Urothelium cell line (cell line): ENCODE results near the gene KIF13A.
"Not testable (repeated sequence)": the region's sequence is repeated elsewhere in the genome, so short reads cannot be mapped to it uniquely, and the experiment has no call there.

Experiments used
- DNase-seq: peaks from one replicate; pipeline ENCODE4 v3.0.0; 2011; ENCODE audit warnings: low spot score, mixed read lengths
- FAIRE-seq: peaks from 2 replicates; lab custom pipeline; 2011; peaks lifted over from hg19 to GRCh38; lab: Jason Lieb, UNC

Gene KIF13A

DNA sequence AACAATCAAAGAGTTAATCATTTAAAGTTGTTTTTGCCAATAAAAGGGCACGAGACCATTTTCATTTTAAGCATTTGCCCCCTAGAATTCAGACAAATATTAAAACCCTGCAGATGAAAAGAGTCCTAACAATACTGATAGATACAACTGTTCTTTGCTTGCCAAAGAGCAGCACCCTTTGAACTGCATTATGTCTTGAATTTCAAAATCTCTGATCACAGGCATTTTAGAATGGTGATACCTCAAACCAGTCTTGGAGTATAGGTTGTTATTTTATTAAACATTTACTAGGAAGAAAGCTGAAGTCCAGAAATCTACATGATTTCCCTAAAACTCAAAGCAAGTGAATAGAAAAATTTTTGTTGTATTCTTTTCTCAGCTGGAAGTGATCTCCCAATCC is 108.7 kb downstream of the KIF13A start:
- no peak for FAIRE-seq

GRCh38 chr6:17877895-17878440 is 109.5 kb downstream of the KIF13A start:
- no peak for FAIRE-seq

More for the DNA sequence above, 108.7 kb downstream of the KIF13A start:
- no peak for DNase-seq

GRCh38 chr6:17877196-17877894 is 110.1 kb downstream of the KIF13A start:
- DNase-seq (peak; percentile 49), FAIRE-seq (no peak)

More at GRCh38 chr6:17877895-17878440, 109.5 kb downstream of the KIF13A start:
- no peak for DNase-seq

- DNase-seq (no peak), FAIRE-seq (no peak)
These were observed 112.7 kb downstream of the KIF13A start for GRCh38 chr6:17874753-17875152.

DNA sequence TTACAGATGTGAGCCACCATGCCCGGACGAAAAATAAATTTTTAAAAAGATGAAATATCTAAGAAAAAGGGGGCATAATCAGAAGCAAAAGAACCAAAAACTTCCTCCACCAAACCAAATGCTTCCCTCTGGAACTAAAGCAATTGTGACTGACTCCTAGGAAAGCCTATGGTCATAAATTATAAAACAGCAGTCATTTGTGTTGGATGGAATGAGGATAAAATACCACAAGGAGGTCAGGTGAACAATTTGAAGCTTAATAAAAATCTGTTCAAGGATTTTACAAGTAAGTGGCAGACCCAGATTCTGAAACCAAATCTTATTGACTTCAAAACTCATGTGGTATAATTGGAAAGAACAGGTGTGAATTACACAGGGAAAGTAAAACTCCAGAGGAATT is 114.5 kb downstream of the KIF13A start:
- FAIRE-seq: no peak
- no peak for DNase-seq

GRCh38 chr6:17871836-17872235 is 115.6 kb downstream of the KIF13A start:
- no peak for DNase-seq
- FAIRE-seq: no peak

DNA sequence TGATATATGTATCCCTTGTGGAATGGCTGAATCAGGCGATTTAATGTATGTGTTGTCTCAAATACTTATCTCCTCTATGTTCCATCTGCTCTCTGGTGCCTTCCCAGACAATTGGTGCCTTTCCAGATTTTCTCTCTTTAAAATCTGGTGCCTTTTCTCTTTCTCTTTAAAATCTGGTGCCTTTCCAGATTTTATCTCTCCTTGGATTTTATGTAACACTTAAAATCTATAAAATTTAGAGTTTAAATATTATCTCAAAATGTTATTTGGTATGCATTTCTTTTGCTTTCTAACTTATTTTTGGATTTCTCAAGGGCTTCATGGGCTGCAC is 116.3 kb downstream of the KIF13A start:
- FAIRE-seq (no peak), DNase-seq (no peak)

GRCh38 chr6:17870300-17871188 is 116.9 kb downstream of the KIF13A start:
- FAIRE-seq: no peak

GRCh38 chr6:17869753-17870050 is 117.7 kb downstream of the KIF13A start:
- DNase-seq: no peak
- FAIRE-seq: no peak

More at GRCh38 chr6:17870300-17871188, 116.9 kb downstream of the KIF13A start:
- no peak for DNase-seq

- no peak for DNase-seq
These were observed 118.3 kb downstream of the KIF13A start for GRCh38 chr6:17869010-17869752.

DNA sequence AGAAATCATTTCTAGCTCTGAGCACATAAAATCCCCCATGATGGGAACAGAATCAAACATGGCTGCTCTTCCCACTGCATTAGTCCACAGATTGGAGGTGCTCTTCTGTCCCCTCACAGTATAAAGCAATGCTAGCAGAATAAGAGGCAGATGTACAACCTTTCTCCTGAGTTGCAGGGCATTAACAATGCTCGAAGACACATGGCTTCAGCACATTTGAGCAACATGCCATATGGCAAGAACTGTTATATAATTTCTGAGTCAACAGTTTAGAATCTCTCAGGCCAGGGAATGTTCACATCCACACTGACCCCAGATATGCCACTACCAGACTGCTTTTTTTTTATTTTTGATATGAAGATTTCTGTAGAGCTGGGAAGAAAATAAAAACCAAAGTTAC is 119.6 kb downstream of the KIF13A start:
- FAIRE-seq (no peak), DNase-seq (peak; percentile 48)

More at GRCh38 chr6:17869010-17869752, 118.3 kb downstream of the KIF13A start:
- no peak for FAIRE-seq

DNA sequence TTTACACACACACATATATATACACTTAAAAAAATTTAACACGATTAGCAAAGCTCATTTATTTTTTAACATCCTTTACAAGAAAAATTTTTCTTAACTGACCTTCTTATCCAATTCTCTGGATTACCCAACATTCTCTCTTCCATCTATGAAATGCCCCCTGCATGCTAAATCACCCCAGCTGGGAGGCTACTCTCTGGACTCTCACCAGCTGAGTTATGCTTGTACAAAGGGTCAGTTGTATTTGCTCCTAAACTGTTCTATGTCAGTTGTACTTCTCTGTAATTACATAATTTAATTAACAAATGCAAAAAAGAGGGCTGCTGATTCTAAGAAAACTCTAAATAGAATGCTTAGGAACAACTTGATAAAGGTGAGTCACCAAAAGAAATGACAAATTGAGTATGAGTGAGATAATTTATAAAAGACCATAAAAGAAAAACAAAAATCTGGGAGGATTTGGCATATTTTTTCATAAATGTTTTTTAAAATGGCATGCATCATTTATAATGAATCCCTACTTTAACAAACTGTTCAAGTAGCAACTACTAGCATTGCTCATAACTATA is 120.5 kb downstream of the KIF13A start:
- FAIRE-seq (no peak), DNase-seq (no peak)

DNA sequence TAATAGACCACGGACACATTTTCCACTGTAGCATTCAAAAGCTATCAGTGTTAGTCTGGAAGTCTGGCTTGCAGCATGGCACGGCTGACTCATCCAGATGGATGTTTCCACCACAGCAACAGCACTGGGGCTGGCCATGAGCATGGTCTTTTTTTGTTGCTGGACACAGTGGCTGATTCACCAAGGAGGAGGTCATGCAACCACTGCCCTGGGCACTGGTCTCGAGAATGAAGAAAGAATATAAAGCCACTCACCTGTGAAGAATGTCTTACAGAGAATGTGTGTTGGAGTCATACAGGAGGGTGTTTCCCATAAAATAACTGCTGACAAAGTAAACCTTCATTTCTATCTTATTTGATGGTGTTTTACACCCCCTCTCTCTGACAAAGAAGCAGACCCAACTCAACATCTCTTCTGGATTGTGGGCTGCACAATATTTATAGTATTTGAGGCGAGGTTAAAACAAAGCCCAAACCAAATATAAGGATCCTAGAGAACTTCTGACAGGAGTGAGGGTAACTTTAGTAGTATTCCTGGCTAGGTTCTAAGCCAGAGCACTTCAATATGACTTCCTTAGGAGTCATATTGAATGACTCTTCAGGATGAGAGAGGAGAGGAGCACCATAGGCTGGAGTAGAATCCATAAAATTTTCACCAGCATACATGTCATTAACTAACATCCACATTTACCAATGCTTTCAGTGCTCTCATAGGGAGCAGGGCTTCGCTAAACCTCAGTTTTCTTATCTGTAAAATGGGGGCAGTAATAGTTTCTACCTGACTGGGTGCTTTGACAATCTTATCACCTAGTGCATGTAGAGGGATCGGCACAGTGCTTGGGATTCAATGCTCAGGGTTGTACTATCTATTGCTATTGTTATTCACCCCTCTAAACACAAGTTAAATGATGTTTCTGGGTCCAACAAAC is 121.4 kb downstream of the KIF13A start:
- no peak for FAIRE-seq
- peak; percentile 81 for DNase-seq

DNA sequence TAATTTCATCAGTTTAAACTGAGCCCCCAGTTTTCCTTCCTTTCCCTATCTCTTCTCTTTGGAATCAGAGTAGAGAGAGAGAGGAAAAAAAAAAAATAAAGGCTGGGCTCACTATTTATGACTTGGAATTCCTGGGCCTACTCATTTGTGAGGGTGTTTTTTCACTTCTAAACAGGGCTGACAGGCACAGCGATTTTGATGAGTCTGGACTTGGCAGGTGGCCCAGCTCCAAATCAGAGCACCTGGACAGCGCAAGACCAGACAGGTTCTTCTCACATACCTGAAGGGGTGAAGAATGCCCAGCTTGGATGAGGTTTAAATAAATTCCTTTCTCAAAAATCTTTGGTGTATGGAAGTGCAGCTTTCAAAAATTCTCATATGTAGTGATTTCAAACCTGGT is 122.2 kb downstream of the KIF13A start:
- peak; percentile 47 for DNase-seq
- FAIRE-seq: no peak

DNA sequence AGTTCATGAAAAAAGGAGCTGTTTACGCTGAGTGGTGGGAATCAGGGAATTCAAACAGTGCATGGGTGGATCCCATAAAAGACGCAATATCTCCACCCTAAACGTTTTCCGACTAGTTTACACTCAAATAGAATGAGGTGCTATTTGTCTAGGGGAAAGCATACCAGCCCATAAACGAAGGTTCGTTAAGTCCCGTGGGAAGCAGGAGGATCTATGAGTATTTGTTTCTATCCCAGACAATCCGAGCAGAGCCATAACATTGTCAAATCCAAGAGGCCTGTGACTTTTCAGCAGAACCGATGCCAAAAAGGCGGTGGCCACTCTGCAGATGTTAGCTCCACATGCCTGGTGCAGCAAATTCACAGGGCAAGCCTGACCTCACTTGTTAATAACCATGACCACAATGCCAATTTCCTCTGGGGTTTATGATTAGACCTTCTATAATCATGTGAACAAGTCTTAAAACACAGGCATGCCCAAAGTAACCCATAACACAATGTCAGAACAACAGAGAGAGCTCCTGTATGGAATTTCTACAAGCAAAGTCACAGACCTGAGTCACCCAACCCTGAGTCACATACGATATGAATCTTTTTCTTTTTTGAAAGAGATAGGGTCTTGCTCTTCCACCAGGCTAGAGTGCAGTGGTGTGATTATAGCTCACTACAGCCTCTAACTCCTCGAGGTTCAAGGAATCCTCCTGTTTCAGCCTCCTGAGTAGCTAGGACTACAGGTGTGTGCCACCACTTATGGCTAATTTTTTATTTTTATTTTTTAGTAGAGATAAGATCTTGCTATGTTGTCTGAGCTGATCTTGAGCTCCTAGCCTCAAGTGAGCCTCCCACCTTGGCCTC is 123.3 kb downstream of the KIF13A start:
- DNase-seq (peak; percentile 48), FAIRE-seq (no peak)

GRCh38 chr6:17861361-17861760 is 126.1 kb downstream of the KIF13A start:
- FAIRE-seq (no peak), DNase-seq (no peak)

DNA sequence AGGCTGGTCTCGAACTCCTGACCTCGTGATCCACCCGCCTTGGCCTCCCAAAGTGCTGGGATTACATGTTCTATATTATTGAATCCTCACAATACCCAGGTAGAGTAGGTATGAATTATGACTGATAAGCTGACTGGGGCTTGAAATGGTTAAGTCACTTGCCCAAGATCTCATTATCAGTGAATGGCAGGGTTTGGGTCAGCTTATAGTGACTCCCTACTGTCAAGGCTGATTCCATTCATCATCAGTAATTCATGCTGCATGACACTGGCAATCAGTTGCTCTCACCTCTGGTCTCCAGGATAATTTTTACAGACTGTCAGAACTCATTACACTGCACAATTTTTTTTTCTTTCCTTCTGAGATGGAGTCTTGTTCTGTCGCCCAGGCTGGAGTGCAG is 127.6 kb downstream of the KIF13A start:
- no peak for FAIRE-seq
- no peak for DNase-seq

GRCh38 chr6:17858584-17858983 is 128.9 kb downstream of the KIF13A start:
- DNase-seq: no peak
- FAIRE-seq: no peak

GRCh38 chr6:17857188-17857587 is 130.2 kb downstream of the KIF13A start:
- FAIRE-seq, DNase-seq: not testable (repeated sequence)
